Parathyroid adenoma (tissue), 2 donors: ENCODE results near the gene NREP.
A peak's percentile ranks its signal among the peaks of the same experiment; 100 is the strongest.

Experiments
- H2AFZ ChIP-seq: fragments of 300-600 bp; sonication (generic); one replicate; pipeline ENCODE4 v1.7.0; 2017; ENCODE audit warnings: antibody characterized with exemption, mild to moderate bottlenecking
- H3K27ac ChIP-seq: fragments of 300-600 bp; sonication (generic); one replicate; pipeline ENCODE4 v1.7.0; 2017
- H3K27me3 ChIP-seq: fragments of 300-600 bp; sonication (generic); one replicate; pipeline ENCODE4 v1.7.0; 2017; ENCODE audit warnings: low read length; ENCODE audit not compliant: control insufficient read depth, insufficient read depth
- H3K36me3 ChIP-seq: fragments of 300-600 bp; sonication (generic); one replicate; pipeline ENCODE4 v1.7.0; 2017; ENCODE audit warnings: low read length; ENCODE audit not compliant: control insufficient read depth, insufficient read depth
- H3K4me1 ChIP-seq: fragments of 300-600 bp; sonication (generic); one replicate; pipeline ENCODE4 v1.7.0; 2017; ENCODE audit warnings: control low read depth
- H3K4me2 ChIP-seq: fragments of 300-600 bp; sonication (generic); one replicate; pipeline ENCODE4 v1.7.0; 2017; ENCODE audit warnings: low read length
- H3K4me3 ChIP-seq: fragments of 300-600 bp; sonication (generic); one replicate; pipeline ENCODE4 v1.7.0; 2017; ENCODE audit warnings: low read depth, low read length
- H3K79me2 ChIP-seq: fragments of 300-600 bp; sonication (generic); one replicate; pipeline ENCODE4 v1.7.0; 2017; ENCODE audit warnings: control low read depth
- H3K9ac ChIP-seq: fragments of 300-600 bp; sonication (generic); one replicate; pipeline ENCODE4 v1.7.0; 2017; ENCODE audit warnings: mild to moderate bottlenecking
- H3K9me3 ChIP-seq: fragments of 300-600 bp; sonication (generic); one replicate; pipeline ENCODE4 v1.7.0; 2017; ENCODE audit warnings: low read length; ENCODE audit not compliant: control insufficient read depth
- TF ChIP-seq, protein P1 (sequence below): fragments of 300-600 bp; sonication (generic); IDR thresholded peaks from one replicate; pipeline ENCODE4 v1.7.0; 2017; ENCODE audit warnings: antibody characterized with exemption, mild to moderate bottlenecking
- donor health status: primary hyperparathyroidism.

NREP gene, protein sequence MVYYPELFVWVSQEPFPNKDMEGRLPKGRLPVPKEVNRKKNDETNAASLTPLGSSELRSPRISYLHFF

DNA sequence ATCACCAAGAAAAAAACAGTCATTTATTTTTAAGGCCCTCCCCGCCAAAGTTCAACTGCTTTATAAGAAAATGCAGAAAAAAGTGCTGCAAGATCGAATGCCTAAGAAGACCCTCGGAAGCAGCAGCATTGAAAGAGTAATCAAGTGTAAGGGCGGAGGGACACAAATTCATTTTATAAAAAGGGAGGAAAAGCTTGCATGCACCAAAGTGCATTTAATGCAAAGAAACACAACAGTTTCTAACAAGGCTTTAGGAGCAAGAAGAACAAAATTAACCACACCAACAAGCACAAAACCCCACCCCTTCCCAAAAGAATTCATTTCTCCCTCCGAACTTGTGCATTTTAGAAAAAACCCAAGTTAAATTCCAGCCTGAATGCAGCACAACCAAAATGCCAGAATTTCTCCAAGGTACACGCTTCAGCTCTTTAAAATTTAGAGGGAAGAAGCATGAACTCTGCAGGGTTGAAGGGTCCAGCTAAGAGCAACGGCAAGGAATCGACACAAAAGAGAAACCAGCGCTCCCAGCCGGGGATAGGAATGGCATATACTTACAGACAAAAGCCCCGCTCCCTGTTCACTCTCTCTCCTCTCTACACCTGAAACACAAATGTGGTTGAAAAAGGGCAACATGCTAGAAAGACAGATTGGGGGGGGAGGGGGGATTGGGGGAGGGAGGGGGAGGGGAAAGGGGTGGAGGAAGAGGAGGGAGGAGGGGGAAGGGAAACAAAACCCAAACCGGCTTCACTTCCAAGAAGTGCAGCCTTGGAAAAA is at the start of gene NREP:
TSS of gene NREP (minus strand) at position 614 of the 774 bp plus-strand sequence. CDS start 1,422 bp downstream, outside the sequence.
- Histone ChIP-seq H2AFZ (peak within 1 kb of the TSS; percentile 97), H3K36me3 (no peaks in the 10 kb centered on the region), H3K9me3 (no peaks in the 10 kb centered on the region), H3K4me3 (peak within 1 kb of the TSS; percentile 70), H3K27ac (peak within 1 kb of the TSS; percentile 97), H3K9ac (peak within 1 kb of the TSS; percentile 68), H3K4me2 (peak within 1 kb of the TSS; percentile 85), H3K27me3 (no peaks in the 10 kb centered on the region), H3K79me2 (no peaks in the 10 kb centered on the region), H3K4me1 (peaks cover 10% of the 10 kb centered on the region)
- TF ChIP-seq, protein P1, sequence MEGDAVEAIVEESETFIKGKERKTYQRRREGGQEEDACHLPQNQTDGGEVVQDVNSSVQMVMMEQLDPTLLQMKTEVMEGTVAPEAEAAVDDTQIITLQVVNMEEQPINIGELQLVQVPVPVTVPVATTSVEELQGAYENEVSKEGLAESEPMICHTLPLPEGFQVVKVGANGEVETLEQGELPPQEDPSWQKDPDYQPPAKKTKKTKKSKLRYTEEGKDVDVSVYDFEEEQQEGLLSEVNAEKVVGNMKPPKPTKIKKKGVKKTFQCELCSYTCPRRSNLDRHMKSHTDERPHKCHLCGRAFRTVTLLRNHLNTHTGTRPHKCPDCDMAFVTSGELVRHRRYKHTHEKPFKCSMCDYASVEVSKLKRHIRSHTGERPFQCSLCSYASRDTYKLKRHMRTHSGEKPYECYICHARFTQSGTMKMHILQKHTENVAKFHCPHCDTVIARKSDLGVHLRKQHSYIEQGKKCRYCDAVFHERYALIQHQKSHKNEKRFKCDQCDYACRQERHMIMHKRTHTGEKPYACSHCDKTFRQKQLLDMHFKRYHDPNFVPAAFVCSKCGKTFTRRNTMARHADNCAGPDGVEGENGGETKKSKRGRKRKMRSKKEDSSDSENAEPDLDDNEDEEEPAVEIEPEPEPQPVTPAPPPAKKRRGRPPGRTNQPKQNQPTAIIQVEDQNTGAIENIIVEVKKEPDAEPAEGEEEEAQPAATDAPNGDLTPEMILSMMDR: no peak

DNA sequence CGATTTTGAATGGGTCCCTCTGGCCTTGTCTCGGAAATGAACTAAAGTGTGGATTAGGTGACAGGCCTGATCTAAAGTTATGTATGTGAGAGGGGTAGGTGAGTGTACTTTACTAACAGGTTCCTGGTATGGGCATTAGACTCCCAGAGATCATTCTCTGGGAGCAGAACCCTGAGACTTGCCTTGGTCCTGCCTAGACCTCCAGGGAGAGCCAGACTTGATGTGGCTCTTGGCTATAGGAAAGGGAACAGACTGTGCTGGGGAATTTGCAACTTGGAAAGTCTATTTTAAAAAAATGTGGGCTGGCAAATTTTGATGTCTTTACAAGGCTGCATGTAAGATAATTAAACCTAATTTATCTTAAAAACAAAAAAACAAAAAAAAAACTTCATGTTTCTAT is 49.8 kb upstream of the NREP start:
- H3K9me3 ChIP-seq: no peaks in the 10 kb centered on the region
- no peak overlapping the region for H3K27ac ChIP-seq
- no peak overlapping the region for H3K4me2 ChIP-seq
- no peak overlapping the region for H3K4me3 ChIP-seq
- H3K9ac ChIP-seq: no peak overlapping the region
- H3K36me3 ChIP-seq: no peaks in the 10 kb centered on the region
- no peaks in the 10 kb centered on the region for H3K4me1 ChIP-seq
- H3K27me3 ChIP-seq: no peaks in the 10 kb centered on the region
- no peak overlapping the region for H2AFZ ChIP-seq
- TF ChIP-seq, protein P1: no peak
- H3K79me2 ChIP-seq: no peaks in the 10 kb centered on the region

DNA sequence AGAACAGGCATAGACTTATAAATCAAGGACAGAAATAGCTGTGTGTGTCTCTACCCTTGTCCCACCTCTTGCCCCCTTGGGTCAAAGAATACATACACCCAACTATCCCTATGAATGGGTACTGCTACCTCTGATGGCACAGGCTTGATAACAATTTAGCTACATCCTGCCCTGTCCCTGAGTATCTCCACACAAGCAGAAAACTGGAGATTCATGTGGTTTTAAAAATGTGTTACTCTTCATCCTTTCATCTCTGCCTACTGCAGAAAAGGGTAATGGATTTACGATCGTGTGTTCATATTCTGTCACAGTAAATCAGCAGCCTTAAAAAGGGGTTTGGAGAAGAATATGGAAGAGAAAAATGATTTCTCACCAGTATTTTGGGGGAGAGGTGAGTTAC is 49.2 kb upstream of the NREP start:
- Histone ChIP-seq H3K9me3 (no peaks in the 10 kb centered on the region), H3K27me3 (no peaks in the 10 kb centered on the region), H3K9ac (no peak overlapping the region), H3K79me2 (no peaks in the 10 kb centered on the region), H2AFZ (no peak overlapping the region), H3K36me3 (no peaks in the 10 kb centered on the region), H3K27ac (no peak overlapping the region), H3K4me1 (no peaks in the 10 kb centered on the region), H3K4me3 (no peak overlapping the region), H3K4me2 (no peak overlapping the region)
- TF ChIP-seq, protein P1: no peak

DNA sequence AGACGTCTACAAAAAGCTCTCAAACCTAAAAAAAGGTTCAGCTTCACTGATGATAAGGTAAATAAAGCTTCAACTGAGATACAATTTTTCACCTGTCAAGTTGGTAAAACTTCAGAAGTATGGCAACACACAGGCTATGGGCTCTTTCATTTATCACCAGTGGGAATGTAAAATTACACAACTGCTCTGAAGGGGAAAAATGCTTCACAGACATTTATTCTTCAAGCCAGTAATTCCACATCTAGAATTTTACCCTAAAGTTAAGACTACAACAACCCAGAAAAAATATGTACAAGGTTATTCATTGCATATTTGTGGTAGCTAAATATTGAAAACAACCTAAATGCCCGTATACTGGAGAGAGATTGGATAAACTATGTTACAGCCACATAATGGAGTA is 48.1 kb upstream of the NREP start:
- Histone ChIP-seq H3K4me2 (no peak overlapping the region), H3K4me1 (no peaks in the 10 kb centered on the region), H3K27ac (no peak overlapping the region), H3K4me3 (no peak overlapping the region), H3K9me3 (no peaks in the 10 kb centered on the region), H3K79me2 (no peaks in the 10 kb centered on the region), H3K36me3 (no peaks in the 10 kb centered on the region), H2AFZ (no peak overlapping the region), H3K9ac (no peak overlapping the region), H3K27me3 (no peaks in the 10 kb centered on the region)
- TF ChIP-seq, protein P1: no peak

DNA sequence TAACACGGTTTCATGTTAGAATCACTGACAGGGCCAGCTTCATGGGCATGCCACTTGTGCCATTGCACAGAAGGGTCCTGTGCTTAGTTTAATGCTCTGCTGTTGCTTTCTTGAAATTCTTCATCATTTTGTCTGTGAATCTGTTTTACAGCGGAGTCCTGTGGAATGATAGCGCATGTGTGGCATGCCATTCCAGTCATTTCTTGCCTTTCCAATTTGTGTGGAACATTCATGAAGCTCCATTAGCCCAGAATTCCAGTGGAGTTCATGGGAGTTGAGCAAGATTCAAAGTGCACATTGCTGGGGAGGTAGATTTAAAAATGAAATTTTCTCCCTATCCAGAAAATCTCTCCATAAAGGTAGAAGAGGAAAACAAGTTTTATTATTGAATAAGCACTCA is 43.4 kb upstream of the NREP start:
- H3K4me2 ChIP-seq: no peak overlapping the region
- H3K4me1 ChIP-seq: no peaks in the 10 kb centered on the region
- TF ChIP-seq, protein P1: no peak
- H3K4me3 ChIP-seq: no peak overlapping the region
- H3K79me2 ChIP-seq: no peaks in the 10 kb centered on the region
- H3K9ac ChIP-seq: no peak overlapping the region
- H3K27me3 ChIP-seq: no peaks in the 10 kb centered on the region
- H2AFZ ChIP-seq: no peak overlapping the region
- H3K9me3 ChIP-seq: no peaks in the 10 kb centered on the region
- H3K36me3 ChIP-seq: no peaks in the 10 kb centered on the region
- H3K27ac ChIP-seq: no peak overlapping the region
